ENCODE data around the gene AUTS2.

DNA sequence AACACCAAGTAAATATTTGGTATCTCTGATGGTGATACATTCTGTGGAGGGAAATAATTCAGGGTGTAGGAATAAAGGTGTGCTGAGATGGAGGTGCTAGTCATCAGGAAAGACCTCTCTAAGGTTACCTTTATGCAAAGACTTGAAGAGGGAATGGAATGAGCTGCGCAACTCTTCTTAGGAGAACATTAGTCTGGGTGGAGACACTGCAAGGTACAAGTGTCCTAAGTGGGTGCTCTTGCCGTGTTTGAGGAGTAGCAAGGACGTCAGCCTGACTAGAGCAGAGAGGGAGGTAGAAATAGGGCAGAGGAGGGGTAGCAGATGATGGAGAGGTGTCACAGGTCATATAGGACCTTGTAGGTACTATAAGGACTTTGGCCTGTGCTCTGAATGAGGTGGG lies 148.1 kb downstream of the AUTS2 start:
- TF ChIP-seq, protein P1, sequence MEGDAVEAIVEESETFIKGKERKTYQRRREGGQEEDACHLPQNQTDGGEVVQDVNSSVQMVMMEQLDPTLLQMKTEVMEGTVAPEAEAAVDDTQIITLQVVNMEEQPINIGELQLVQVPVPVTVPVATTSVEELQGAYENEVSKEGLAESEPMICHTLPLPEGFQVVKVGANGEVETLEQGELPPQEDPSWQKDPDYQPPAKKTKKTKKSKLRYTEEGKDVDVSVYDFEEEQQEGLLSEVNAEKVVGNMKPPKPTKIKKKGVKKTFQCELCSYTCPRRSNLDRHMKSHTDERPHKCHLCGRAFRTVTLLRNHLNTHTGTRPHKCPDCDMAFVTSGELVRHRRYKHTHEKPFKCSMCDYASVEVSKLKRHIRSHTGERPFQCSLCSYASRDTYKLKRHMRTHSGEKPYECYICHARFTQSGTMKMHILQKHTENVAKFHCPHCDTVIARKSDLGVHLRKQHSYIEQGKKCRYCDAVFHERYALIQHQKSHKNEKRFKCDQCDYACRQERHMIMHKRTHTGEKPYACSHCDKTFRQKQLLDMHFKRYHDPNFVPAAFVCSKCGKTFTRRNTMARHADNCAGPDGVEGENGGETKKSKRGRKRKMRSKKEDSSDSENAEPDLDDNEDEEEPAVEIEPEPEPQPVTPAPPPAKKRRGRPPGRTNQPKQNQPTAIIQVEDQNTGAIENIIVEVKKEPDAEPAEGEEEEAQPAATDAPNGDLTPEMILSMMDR (IDR thresholded peaks at IDR 0.05) = no peak
- no peak for TF ChIP-seq POLR2A (IDR thresholded peaks at IDR 0.05)
